K562 (cell line): ENCODE measurements around the gene FXYD1. TPM values are rescaled to one million over a fixed set of nuclear protein-coding genes. Genes with fewer than 3 reads are reported as not detected.
A peak's percentile ranks its signal among the peaks of the same experiment; 100 is the strongest.

Source experiments
- CBFA2T2 ChIP-seq: fragments of 450-650 bp; conservative IDR thresholded peaks from 2 replicates; pipeline ENCODE4 v1.6.1; 2017; ENCODE audit warnings: mild to moderate bottlenecking
- CCAR2 ChIP-seq: fragments of 200-400 bp; formaldehyde crosslinking; IDR thresholded peaks from 2 replicates; pipeline ENCODE4 v1.6.1; 2017; ENCODE audit warnings: mild to moderate bottlenecking, low read depth, low read length
- E4F1 ChIP-seq: fragments of 250-450 bp; sonication (Bioruptor Pico); IDR thresholded peaks from 2 replicates; pipeline ENCODE4 v1.5.0; 2021; ENCODE audit warnings: mild to moderate bottlenecking, borderline replicate concordance
- GTF2B ChIP-seq: IDR thresholded peaks from 2 replicates; pipeline ENCODE4 v1.6.1; 2011; ENCODE audit not compliant: insufficient read length; ENCODE audit errors: extremely low read depth
- HINFP ChIP-seq: fragments of 450-650 bp; conservative IDR thresholded peaks from 2 replicates; pipeline ENCODE4 v1.6.1; 2016; ENCODE audit warnings: missing genetic modification characterization, low read depth, mild to moderate bottlenecking, control low read depth, missing compliant biosample characterization
- KLF10 ChIP-seq: fragments of 250-450 bp; sonication (Bioruptor Pico); IDR thresholded peaks from 2 replicates; pipeline ENCODE4 v1.6.1; 2021; ENCODE audit warnings: matching md5 sums
- MTA1 ChIP-seq: fragments of 450-650 bp; IDR thresholded peaks from 2 replicates; pipeline ENCODE4 v1.6.1; 2017; ENCODE audit warnings: borderline replicate concordance
- MYBL2 ChIP-seq, 2 experiments: fragments of 450-650 bp in 1 of 2; sonication (generic) in 1 of 2; formaldehyde crosslinking in 1 of 2; IDR thresholded peaks; 2 replicates each; pipeline versions ENCODE4 v1.6.1 to v1.8.1; 2017 to 2022; ENCODE audit warnings: borderline replicate concordance in 1 of 2, inconsistent platforms in 1 of 2, low read depth in 1 of 2, mild to moderate bottlenecking in 1 of 2, missing genetic modification reagents in 1 of 2, moderate library complexity in 1 of 2
- MYC ChIP-seq, 2 experiments: fragments of 250-450 bp in 1 of 2; sonication (Bioruptor Pico) in 1 of 2; IDR thresholded peaks; 2 replicates each; pipeline versions ENCODE4 v1.5.1 to v1.6.1; 2012 to 2021; ENCODE audit warnings: low read depth in 2 of 2, borderline replicate concordance in 1 of 2, improper control_type of control experiment in 1 of 2, low read length in 1 of 2, mild to moderate bottlenecking in 1 of 2, moderate library complexity in 1 of 2
- NFE2L1 ChIP-seq: fragments of 450-650 bp; IDR thresholded peaks from 2 replicates; pipeline ENCODE4 v1.6.1; 2016; ENCODE audit warnings: missing genetic modification characterization, low read depth, mild to moderate bottlenecking, missing compliant biosample characterization, moderate library complexity, borderline replicate concordance
- SNIP1 ChIP-seq: fragments of 450-650 bp; IDR thresholded peaks from 2 replicates; pipeline ENCODE4 v1.7.1; 2017; ENCODE audit warnings: low read depth, mild to moderate bottlenecking
- THRB ChIP-seq: fragments of 450-650 bp; formaldehyde crosslinking; conservative IDR thresholded peaks from 2 replicates; pipeline ENCODE4 v1.4.0; 2022; ENCODE audit warnings: mild to moderate bottlenecking, missing genetic modification characterization
- ZKSCAN1 ChIP-seq: fragments of 150-350 bp; IDR thresholded peaks from 2 replicates; pipeline ENCODE4 v1.6.1; 2016; ENCODE audit warnings: low read depth, low read length
- ZNF146 ChIP-seq: IDR thresholded peaks from one replicate; pipeline ENCODE4 v1.6.1; 2018; ENCODE audit warnings: missing compliant biosample characterization; ENCODE audit not compliant: unreplicated experiment
- ZNF263 ChIP-seq: sonication (generic); formaldehyde crosslinking; IDR thresholded peaks from 2 replicates; pipeline ENCODE4 v1.8.0; 2022; ENCODE audit warnings: mild to moderate bottlenecking, missing genetic modification reagents, borderline replicate concordance
- ZNF639 ChIP-seq, 2 experiments: fragments of 200-800 bp in 1 of 2; sonication (Bioruptor generic) in 1 of 2; sonication (generic) in 1 of 2; formaldehyde crosslinking in 1 of 2; IDR thresholded peaks in 1 of 2; conservative IDR thresholded peaks in 1 of 2; 2 replicates each; pipeline versions ENCODE4 v1.5.0 to v1.6.1; 2016 to 2020; ENCODE audit warnings: missing compliant biosample characterization in 1 of 2, missing genetic modification characterization in 1 of 2, missing genetic modification reagents in 1 of 2
- ZNF717 ChIP-seq: fragments of 250-450 bp; sonication (Bioruptor Pico); IDR thresholded peaks from 2 replicates; pipeline ENCODE4 v1.5.0; 2021
- polyA plus RNA-seq, 8 experiments: library from polyadenylated mRNA; depleted of rRNA in 4 of 8; stranded (reverse) in 5 of 8; unstranded in 3 of 8; fragments of >200 nt; fragmentation: Nextera tagmentation in 2 of 8; fragmentation: Illumina TruSeq in 1 of 8; extraction: Ambion mirVana in 2 of 8; extraction: Trizol in 1 of 8; gene quantifications; 2 replicates each; pipeline versions ENCODE4 v1.2.1 to v1.2.3, GENCODE V29; 2011 to 2014; ENCODE audit warnings: inconsistent platforms in 1 of 8, missing spikeins in 1 of 8
- total RNA-seq, 7 experiments: library from RNA; depleted of rRNA in 6 of 7; stranded (reverse); fragments of >200 nt in 6 of 7; fragmentation: Illumina TruSeq in 2 of 7; extraction: Trizol in 2 of 7; gene quantifications; 2 replicates each; pipeline versions ENCODE4 v1.2.1 to v1.2.3, GENCODE V29; 2011 to 2021; ENCODE audit warnings: low replicate concordance in 1 of 7

The FXYD1 gene
- total and polyA plus RNA-seq, 9 of the 15 experiments (the other 6 are each of a cell fraction or from before 2014, with no cell fraction given): 0.40 to 3.2 (median 1.8) TPM; not detected in 3

- TF ChIP-seq NFE2L1: no peak
- no peak for TF ChIP-seq ZNF717
- peak; percentile 57; the same call in 1 of the 2 replicates for TF ChIP-seq MYC (IDR thresholded peaks at IDR 0.05; ENCODE audit: low read depth, low read length)
- no peak for TF ChIP-seq MYC (CRISPR knock-in tag; IDR thresholded peaks at IDR 0.05; ENCODE audit: borderline replicate concordance, low read depth)
- TF ChIP-seq CBFA2T2: no peak; the same call in 1 of the 2 replicates
- TF ChIP-seq MTA1: peak; percentile 65; the same call in 1 of the 2 replicates
- no peak for TF ChIP-seq KLF10 (CRISPR knock-in tag)
- peak in 1 of 2 experiments; percentile 50; a peak in 1 of 4 replicates for TF ChIP-seq ZNF639 (CRISPR knock-in tag; conservative IDR thresholded peaks at IDR 0.05 in 1 of 2, IDR thresholded peaks at IDR 0.05 in 1 of 2)
- no peak for TF ChIP-seq SNIP1
- TF ChIP-seq ZNF263 (CRISPR knock-in tag): 0 out of 2 replicates have a peak, but pooled peaks have one; percentile 29
- 0 out of 2 replicates have a peak, but pooled peaks have one; percentile 43 for TF ChIP-seq THRB (CRISPR knock-in tag)
- TF ChIP-seq E4F1 (CRISPR knock-in tag): no peak
- TF ChIP-seq HINFP (tag): no peak
- TF ChIP-seq ZKSCAN1: no peak; the same call in 1 of the 2 replicates
- TF ChIP-seq CCAR2: no peak
- TF ChIP-seq MYBL2 (IDR thresholded peaks at IDR 0.05; ENCODE audit: low read depth): peak; percentile 30; the same call in 1 of the 2 replicates
- no peak for TF ChIP-seq MYBL2 (CRISPR knock-in tag; IDR thresholded peaks at IDR 0.05; ENCODE audit: borderline replicate concordance)
- no peak for TF ChIP-seq GTF2B
- TF ChIP-seq ZNF146 (CRISPR knock-in tag): no peak
Observed at GRCh38 chr19:35105411-35106290, 33.0 kb upstream of the FXYD1 start (continued).
